ENCODE data around the gene HPCAL4. TPM values are rescaled to one million over a fixed set of nuclear protein-coding genes. Genes with fewer than 3 reads are reported as not detected.

The HPCAL4 gene
- polyA plus RNA-seq (2011; rRNA removed) (not detected in 2 replicates), polyA minus RNA-seq (2011; rRNA and poly(A)+ RNA removed) (not detected in 2 replicates)

- no peak for DNase-seq (ENCODE audit: low read depth, low spot score)
- POLR2A ChIA-PET, result no interaction called here
- peaks cover 7% of the 10 kb centered on the region; the same call in 1 of the 2 replicates for H3K9me3 ChIP-seq (ENCODE audit: control insufficient read depth, insufficient read depth, low read length)
- TF ChIP-seq CTCF (IDR thresholded peaks at IDR 0.05; ENCODE audit: low read depth, low read length), result no peak
- CTCF ChIA-PET, result interaction anchor here (0.6 to 1.0 kb wide), 4 partner anchors 19 to 85 kb away, joined by 3 to 7 read pairs (median 4); partner anchors contain the start of gene NT5C1A
- H3K27ac ChIP-seq (ENCODE audit: low read depth, low read length), result no peak within 1 kb of the TSS
- peak within 1 kb of the TSS; percentile 25; the same call in 1 of the 2 replicates for H3K4me3 ChIP-seq (ENCODE audit: low read depth, low read length)
- H3K27me3 ChIP-seq (ENCODE audit: control insufficient read depth, insufficient read depth, low read length), result peaks cover 72% of the 10 kb centered on the region
These were observed at the start of gene HPCAL4 for GRCh38 chr1:39691383-39692151. Gene HPCAL4, minus strand, starts transcription at chr1:39691433. Its CDS starts 6,830 bp downstream, at chr1:39684603.

- Histone ChIP-seq H3K4me3 (ENCODE audit: low read depth, low read length) (peak within 1 kb of the TSS; percentile 98), H3K27me3 (ENCODE audit: control insufficient read depth, insufficient read depth, low read length) (peaks cover 8% of the 10 kb centered on the region), H3K27ac (ENCODE audit: low read depth, low read length) (peak within 1 kb of the TSS; percentile 47), H3K9me3 (ENCODE audit: control insufficient read depth, insufficient read depth, low read length) (no peaks in the 10 kb centered on the region)
- peak; percentile 59 for DNase-seq (ENCODE audit: low read depth, low spot score)
- ChIA-PET CTCF (interaction anchor here (0.9 to 1.8 kb wide), 3 partner anchors 13 to 133 kb away, joined by 4 to 7 read pairs (median 5); no protein-coding TSS in a partner anchor), POLR2A (interaction anchor here (0.6 to 1.3 kb wide), 5 partner anchors 51 to 1409 kb away, joined by 3 to 7 read pairs (median 4); no protein-coding TSS in a partner anchor)
- TF ChIP-seq CTCF (IDR thresholded peaks at IDR 0.05; ENCODE audit: low read depth, low read length), result no peak
These were observed 47.6 kb upstream of the HPCAL4 start, which contains the start of gene PPIE for GRCh38 chr1:39738622-39739366. Gene PPIE, plus strand, starts transcription at chr1:39738882. Its CDS starts 19 bp downstream, at chr1:39738901.

- TF ChIP-seq CTCF (IDR thresholded peaks at IDR 0.05; ENCODE audit: low read depth, low read length), result no peak
- Histone ChIP-seq H3K27ac (ENCODE audit: low read depth, low read length) (no peak overlapping the region), H3K4me3 (ENCODE audit: low read depth, low read length) (no peak overlapping the region), H3K9me3 (ENCODE audit: control insufficient read depth, insufficient read depth, low read length) (no peaks in the 10 kb centered on the region), H3K27me3 (ENCODE audit: control insufficient read depth, insufficient read depth, low read length) (peaks cover 14% of the 10 kb centered on the region)
- ChIA-PET CTCF (interaction anchor here (1.8 kb wide), 1 partner anchor 79 kb away, joined by 7 read pairs; no protein-coding TSS in a partner anchor), POLR2A (no interaction called here)
- DNase-seq (ENCODE audit: low read depth, low spot score), result no peak
These were observed 46.4 kb upstream of the HPCAL4 start for GRCh38 chr1:39737546-39738169.

GRCh38 chr1:39735731-39736130 is 44.5 kb upstream of the HPCAL4 start:
- POLR2A ChIA-PET, result no interaction called here

More at GRCh38 chr1:39735731-39736130, 44.5 kb upstream of the HPCAL4 start:
- CTCF ChIA-PET, result no interaction called here
- no peak for DNase-seq (ENCODE audit: low read depth, low spot score)
- Histone ChIP-seq H3K27ac (ENCODE audit: low read depth, low read length) (no peak overlapping the region), H3K4me3 (ENCODE audit: low read depth, low read length) (no peak overlapping the region), H3K9me3 (ENCODE audit: control insufficient read depth, insufficient read depth, low read length) (no peaks in the 10 kb centered on the region), H3K27me3 (ENCODE audit: control insufficient read depth, insufficient read depth, low read length) (peaks cover 18% of the 10 kb centered on the region)
- no peak for TF ChIP-seq CTCF (IDR thresholded peaks at IDR 0.05; ENCODE audit: low read depth, low read length)

All from AG04450 (cell line).